Left renal pelvis (tissue), 4 donors: ENCODE results near the gene GCC2. TPM values are rescaled to one million over a fixed set of nuclear protein-coding genes. Genes with fewer than 3 reads are reported as not detected.
"Not testable (repeated sequence)": the region's sequence is repeated elsewhere in the genome, so short reads cannot be mapped to it uniquely, and the experiment has no call there.

Experiments
- DNase-seq, 4 donors: peaks; one replicate each; pipeline ENCODE4 v3.0.0-alpha.2; 2013; ENCODE audit warnings: low read depth in 4 of 4, low spot score in 3 of 4
- polyA plus RNA-seq, 4 donors: library from polyadenylated mRNA; unstranded; fragments of 120-200 nt; gene quantifications; one replicate each; pipeline ENCODE4 v1.2.1, GENCODE V29; 2013; ENCODE audit not compliant: insufficient read length in 4 of 4

The GCC2 gene
- polyA plus RNA-seq, 4 donors = 43.3 to 79.3 (median 58.2) TPM

DNA sequence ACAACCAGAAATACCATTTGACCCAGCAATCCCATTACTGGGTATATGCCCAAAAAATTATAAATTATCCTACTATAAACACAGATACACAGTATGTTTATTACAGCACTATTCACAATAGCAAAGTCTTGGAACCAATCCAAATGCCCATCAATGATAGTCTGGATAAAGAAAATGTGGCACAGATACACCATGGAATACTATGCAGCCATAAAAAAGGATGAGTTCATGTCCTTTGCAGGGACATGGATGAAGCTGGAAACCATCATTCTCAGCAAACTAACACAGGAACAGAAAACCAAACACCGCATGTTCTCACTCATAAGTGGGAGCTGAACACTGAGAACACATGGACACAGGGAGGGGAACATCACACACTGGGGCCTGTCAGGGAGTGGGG is 13.4 kb upstream of the GCC2 start:
- not testable (repeated sequence) for DNase-seq

DNA sequence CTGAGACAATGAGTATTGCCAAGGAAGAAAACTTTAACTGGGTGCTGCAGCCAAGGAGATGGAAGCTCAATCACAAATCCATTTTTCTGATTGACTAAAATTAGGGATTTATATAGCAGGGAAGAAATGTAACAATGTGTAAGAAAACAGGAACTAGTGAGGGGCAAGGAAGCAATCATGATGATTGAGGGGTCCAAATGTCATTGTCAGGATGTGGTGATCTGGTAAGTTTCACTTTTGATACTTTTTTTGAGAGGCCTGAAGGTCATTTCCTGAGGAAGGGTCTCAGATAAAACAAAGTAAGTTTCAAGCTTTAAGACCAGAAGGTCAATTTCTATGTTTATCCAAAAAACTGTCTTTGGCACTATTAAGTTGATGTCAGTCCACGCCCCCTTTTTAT is 12.0 kb upstream of the GCC2 start:
- DNase-seq = no peak

DNA sequence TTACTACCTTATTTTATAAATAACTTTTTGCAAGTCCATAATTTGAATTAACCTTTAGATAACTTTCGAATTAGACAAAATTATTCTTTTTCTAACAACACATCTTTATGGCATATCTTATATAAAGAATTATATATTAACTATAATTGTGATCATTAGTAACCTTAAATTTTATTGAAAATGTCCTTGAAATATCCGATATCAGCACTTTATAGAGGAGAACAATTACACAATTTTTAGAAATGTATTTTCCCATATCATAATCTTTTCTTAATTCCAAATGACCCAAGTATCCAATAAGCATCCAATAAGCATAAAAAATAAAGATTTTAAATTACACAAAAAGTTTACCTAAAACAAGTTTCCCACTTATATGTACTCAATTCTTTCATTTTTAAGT is 7.3 kb upstream of the GCC2 start:
- DNase-seq = no peak

DNA sequence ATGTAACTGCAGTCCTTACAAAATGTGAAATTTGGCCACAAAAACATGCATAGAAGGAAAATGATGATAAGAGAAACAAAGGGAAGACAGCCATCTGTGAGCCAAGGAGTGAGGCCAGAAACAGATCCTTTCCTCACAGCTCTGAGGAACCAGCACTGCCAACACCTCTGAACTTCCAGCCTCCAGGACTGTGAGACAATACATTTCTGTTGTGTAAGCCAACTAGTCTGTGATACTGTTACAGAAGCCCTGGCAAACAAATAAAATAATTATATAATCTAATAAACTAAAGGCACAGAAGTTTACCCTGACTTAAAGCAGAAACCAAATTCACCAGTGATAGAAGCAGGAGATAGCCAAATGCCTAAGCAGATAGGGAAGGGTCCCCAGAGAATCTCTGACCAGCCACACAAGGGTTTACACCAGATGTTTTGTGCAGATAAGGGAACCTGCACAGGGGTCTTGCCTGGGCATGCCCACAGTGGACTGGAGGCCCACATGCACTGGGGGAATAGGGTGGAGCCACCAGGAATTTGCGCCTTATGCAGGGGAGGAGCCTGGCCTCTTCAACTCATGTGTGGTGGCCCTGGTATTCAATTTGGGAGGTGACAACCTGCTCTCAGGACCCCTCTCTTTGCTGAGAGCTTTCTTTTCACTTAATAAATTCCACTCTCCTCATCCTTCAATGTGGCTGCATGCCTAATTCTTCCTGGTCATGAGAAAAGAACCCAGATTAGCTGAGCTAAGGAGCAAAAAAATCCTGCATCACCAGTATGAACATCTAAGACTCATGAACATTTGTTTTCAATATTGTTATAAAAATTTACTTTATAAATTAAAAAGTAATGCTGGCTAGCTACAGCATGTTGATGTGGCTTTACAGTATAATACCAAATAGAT is 3.8 kb upstream of the GCC2 start:
- DNase-seq = no peak

DNA sequence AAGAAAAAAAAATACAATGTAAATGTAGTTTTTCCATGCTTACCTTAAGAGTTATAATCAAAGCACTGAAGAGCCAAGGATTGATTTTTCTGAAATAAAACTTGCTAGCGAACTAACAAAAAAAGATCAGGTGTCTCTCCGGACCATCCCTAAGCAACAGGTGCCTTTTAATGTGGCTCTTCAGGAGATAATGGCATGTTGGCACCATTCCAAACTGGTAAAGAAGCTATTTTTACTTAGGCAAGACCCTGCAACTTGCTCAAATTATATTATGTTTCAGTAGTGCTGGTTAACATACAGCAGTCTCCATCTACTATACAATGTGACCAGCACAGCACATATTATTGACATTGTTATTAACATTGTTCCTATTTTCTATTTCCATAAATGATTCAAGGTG is 2.3 kb upstream of the GCC2 start:
- DNase-seq = no peak

DNA sequence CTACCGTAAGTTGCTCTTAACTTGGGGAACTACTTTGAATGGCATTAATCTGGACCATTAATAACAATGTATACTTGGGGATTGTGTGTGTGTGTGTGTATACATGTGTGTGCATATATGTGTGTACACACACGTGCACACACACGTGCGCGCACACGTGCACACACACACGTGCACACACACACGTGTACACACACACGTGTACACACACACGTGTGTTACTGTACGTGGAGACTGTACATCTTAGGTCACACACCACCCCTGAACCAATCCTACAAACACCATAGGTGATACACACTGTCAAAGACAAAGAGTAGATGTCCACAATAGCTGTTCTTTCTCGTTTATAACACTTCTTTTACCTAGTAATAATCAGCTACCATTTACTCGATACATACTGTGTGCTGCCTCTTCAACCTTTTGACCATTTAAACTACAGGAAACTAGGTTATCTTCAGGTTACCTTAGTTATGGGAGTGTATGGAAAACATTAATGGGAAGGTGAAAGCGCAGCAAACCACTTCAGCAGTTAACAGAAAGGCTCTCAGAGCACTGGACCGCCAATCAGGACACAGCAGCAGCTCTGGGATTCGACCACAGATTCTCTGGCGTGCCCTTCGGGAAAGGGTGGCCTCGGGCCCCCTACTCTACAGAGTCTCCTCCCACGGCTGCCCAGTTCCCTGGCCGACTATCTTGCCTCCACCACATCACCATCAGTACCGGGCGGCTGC is 894 bp upstream of the GCC2 start:
- DNase-seq = no peak

DNA sequence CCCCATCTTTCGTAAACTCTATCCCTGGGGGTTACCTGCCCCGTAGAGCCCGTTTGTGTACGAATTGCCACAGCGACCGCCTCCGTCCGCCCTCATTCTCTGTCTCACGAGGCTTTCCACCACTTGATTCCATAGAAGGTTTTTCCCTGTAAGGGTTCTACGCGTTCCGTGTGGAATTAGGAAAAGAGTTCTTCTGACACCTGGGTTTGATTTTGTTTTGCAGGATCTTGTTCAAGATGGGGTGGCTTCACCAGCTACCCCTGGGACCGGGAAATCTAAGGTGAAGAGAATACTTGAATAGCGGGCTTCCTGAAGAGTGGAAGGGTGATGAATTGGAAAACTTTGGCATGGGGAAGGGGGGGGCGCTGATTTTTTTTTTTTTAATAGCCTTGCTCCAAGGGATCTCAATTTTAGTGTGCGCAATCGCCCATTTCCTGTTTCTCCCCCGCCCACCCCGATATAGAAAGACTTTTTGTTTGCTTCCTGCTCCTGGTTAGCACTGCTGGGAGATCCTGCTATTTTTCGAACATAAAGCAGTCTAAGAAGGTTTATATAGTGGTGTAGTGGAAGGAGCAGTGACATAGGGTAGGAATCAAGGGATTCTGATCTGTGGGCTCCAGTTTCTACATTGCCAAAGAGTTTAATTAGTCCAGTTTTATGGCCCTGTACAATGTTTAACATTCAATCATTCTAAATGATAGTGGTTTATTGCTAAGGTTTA is 564 bp downstream of the GCC2 start:
- DNase-seq = peak; percentile 26 to 47 (median 43)

DNA sequence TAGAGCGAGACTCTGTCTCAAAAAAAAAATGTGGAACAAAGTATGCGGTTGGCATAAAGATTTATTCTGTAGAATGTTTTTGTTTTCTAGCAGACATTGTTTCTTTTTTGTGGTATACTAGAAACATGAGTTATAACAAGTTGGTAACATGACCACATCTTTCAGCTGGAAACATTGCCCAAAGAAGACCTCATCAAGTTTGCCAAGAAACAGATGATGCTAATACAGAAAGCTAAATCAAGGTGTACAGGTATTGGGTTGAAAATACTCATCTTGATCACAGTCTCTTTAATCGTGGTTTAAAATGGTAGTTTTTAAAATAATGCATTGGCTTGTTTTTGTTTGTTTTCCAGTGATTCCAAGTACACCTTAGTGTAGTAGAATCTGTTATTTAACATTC is 1.9 kb downstream of the GCC2 start:
- no peak for DNase-seq

DNA sequence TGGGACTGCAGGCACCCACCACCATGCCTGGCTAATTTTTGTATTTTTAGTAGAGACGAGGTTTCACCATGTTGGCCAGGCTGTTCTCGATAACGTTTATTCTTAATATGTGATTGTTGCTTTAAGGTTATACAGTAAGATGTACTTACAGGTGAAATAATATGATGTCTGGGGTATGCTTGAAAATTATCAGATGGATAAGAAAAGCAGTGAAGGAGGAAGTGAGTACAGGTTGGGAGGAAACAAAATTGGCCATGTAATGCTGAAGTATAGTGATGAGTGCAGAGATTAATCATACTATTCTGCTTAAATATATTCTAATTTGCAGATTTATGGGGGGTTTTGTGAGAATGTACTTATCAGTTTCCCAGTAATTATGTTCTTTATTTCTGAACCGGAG is 3.0 kb downstream of the GCC2 start:
- no peak for DNase-seq

DNA sequence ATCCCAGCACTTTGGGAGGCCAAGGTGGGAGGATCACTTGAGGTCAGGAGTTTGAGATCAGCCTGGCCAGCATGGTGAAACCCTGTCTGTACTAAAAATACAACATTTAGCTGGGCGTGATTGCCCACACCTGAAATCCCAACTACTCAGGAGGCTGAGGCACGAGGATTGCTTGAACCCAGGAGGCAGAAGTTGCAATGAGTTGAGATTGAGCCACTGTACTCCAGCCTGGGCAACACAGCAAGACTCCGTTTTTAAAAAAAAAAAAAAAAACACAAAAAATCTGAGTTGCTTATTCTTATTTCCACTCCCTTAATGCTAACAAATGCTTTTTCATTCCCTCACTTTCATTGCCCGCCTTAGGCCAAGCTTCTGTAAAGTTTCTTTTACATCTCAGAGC is 4.5 kb downstream of the GCC2 start:
- not testable (repeated sequence) for DNase-seq

DNA sequence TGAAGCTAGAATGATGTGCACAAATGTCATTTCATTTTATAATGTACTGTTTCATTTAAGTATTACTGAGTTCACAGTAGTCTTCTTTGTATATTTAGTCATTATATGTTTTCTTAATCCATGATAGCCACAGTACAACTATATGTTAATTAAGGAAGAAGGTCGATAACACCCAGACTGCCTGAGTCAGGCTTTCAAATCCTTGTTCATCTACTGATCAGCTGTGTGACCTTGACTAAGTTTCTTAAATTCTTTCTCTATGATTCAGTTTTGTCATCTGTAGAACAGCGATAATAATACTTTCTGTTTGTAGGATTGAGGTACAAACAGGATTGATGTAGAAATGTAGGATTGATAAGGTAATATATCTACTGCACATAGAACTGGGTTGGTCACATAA is 5.4 kb downstream of the GCC2 start:
- no peak for DNase-seq

DNA sequence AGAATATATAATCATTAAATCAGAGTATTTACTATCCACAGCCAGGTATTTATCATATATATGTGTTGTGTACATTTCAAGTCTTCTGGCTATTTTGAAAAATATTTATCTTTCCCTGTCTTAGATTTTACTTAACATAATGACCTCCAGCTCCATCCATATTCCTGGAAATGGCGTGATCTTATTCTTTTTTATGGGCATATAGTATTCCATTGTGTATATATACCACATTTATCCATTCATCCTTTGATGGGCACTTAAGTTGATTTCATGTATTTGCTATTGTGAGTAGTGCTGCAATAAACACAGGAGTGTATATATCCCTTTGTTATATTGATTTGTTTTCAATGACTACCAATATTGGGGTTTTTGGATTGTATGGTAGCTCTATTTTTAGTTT is 6.6 kb downstream of the GCC2 start:
- no peak for DNase-seq

DNA sequence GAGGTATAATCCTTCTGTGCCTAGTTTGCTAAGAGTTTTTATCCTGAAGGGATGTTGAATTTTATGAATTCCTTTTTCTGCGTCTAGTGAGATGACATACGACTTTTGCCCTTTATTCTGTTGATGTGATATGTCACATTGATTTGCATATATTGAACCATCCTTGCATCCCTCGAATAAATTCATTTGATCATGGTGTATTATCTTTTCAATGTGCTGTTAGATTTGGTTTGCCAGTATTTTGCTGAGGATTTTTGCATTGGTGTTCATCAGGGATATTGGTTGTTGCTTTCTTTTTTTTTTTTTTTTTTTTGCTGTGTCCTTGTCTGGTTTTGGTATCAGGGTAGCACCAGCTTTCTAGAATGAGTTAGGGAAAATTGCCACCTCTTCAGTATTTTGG is 9.1 kb downstream of the GCC2 start:
- no peak for DNase-seq

DNA sequence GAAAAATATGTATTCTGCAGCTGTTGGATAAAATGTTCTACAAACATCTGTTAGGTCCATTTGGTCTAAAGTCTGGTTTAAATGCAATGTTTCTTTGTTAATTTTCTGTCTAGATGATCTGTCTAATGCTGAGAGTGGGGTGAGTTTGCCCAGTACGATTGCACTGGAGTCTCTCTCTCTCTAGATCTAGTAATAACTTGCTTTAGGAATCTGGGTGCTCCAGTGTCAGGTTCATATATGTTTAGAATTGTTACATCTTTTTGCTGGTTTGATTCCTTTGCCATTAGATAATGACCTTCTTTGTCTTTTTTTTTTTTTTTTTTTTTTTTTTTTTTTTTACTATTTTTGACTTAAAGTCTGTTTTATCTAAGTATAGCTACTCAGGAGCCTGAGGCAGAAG is 10.4 kb downstream of the GCC2 start:
- no peak for DNase-seq

DNA sequence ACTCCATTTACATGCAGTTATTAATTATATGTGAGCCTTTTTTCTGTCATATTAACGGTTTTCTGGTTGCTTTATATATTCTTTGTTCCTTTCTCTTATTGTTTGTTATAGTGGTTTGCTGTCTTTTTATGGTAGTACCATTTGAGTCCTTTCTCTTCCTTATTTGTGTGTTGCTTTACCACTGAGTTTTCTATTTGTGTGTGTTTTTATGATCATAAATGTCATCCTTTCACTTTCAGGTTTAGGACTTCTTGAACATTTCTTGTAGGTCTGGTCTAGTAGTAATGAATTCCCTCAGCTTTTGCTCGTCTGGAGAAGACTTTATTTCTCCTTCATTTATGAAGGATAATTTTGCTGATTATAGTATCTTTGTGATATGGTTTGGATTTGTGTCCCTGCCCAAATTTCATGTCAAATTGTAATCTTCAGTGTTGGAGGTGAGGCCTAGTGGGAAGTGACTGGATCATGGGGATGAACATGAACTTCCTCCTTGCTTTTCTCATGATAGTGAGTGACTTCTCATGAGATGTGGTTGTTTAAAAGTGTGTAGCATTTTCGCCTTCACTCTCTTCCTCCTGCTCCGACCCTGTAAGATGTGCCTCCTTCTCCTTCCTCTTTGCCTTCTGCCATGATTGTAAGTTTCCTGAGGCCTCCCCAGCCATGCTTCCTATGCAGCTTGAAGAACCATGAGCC is 11.5 kb downstream of the GCC2 start:
- no peak for DNase-seq

DNA sequence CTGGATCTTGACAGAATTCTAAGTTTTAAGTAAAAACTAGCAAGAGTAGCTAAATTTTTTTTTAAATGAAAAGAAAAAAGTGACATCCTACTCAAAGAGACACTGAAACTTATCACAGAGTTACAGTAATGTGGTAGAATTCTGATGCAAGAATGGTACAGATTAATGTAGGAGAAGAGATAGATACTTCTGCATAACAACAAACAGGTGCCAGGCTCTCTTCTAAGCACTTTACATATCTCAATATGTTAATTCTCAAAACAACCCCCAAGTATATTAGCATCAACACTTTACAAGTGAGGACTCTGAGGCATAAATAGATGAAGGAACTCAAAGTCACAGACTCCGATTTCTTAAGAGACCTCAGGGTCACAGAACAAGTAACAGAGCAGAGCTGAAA is 28.1 kb downstream of the GCC2 start:
- DNase-seq = no peak

DNA sequence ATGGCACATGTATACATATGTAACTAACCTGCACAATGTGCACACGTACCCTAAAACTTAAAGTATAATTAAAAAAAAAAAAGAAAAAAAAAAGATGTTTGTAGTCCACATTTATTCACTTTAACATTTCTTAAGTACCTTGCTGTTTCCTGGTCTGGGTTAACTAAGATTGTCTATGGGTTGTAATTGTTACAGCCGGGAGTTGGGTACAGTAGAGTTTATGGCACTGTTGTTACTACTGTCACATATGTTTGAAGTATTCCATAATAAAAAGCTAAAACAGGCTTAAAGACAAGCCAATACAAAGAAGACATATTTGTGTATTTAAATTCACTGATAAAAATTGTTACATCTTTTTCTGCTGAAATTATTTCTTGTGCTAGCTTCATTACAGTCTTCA is 36.2 kb downstream of the GCC2 start:
- DNase-seq = no peak

DNA sequence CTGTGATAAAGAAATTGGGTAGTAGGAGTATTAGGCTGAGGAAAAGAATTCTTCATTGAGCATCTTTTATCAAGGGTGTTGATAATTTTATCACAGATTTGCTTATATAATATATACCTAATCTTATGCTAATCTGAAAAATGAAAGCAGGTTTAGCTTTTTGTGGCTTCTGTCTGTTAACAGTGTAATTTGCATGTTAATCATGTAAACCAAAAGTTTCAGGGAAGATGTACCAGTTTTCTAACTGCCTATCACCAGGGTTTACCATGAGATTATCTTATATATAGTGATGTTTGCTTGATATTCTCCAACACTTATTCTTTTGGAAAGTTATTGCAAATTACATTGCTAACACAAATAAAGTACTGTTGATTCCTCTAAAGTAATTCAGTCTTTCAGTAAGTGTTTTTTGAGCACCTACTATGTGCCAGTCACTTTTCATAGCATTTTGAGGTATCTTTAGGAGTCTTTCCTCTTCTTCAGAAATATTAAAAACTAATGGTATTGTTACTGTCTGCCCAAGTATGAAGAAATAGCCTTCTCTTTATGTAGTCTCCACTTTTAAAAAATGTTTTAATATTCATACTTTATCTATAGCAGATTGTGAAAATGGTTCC is 41.6 kb downstream of the GCC2 start:
- DNase-seq = no peak

DNA sequence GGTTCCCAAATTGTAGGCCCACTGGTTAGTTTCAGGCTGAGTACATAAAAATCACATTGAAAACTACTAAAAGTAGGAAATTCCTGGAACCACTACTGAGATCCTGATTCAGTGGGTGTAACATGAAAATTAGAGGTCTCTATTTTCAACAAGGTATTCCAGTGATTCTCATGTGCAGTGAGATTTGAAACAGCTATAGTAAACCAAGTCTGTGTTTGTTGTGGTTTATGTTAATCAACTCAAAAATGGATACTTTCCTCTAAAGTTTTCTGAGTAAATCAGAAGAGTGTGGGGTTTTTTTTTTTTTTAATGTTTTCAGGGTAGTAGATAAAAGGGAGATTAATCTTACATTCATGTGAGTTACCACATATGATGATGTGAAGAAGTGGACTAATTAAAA is 42.8 kb downstream of the GCC2 start:
- DNase-seq = no peak

DNA sequence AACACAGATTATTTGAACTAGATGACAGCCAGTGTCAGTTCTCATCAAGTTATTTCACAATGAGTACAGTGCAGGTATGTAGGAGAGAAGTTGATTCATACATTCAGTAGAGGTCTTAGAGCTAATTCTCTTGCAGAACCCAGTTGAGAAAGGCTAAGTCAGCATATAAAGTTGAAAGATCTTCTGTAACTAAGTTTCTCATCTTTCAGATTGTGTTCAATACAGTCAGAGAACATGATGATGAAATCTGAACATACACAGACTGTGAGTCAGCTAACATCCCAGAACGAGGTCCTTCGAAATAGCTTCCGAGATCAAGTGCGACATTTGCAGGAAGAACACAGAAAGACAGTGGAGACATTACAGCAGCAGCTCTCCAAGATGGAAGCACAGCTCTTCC is 43.4 kb downstream of the GCC2 start:
- DNase-seq = no peak
